DND-41 (cell line): ENCODE measurements around the gene SPSB1.

Experiments used
- ATAC-seq: fragments of 200-7000 bp; cut with Tn5 transposase; 3 replicates; pipeline ENCODE4 v1.9.1; 2021; ENCODE audit warnings: low read depth; ENCODE audit not compliant: insufficient read depth
- DNase-seq: peaks from one replicate; pipeline ENCODE4 v3.0.0-alpha.2; 2020
- H2AFZ ChIP-seq: 2 replicates; pipeline ENCODE4 v1.6.0; 2012; ENCODE audit warnings: low read depth, low read length
- H3K27ac ChIP-seq: 2 replicates; pipeline ENCODE4 v1.5.1; 2012; ENCODE audit warnings: low read length, inconsistent platforms
- H3K27me3 ChIP-seq: fragments of 200-600 bp; sonication (generic); 2 replicates; pipeline ENCODE4 v1.6.0; 2012; ENCODE audit warnings: low read length, mild to moderate bottlenecking, inconsistent platforms; ENCODE audit not compliant: insufficient read depth, poor library complexity
- H3K36me3 ChIP-seq: 2 replicates; pipeline ENCODE4 v1.5.1; 2012; ENCODE audit warnings: low read length, inconsistent platforms; ENCODE audit not compliant: insufficient read depth
- H3K4me1 ChIP-seq: 2 replicates; pipeline ENCODE4 v1.5.1; 2012; ENCODE audit warnings: mild to moderate bottlenecking, low read length; ENCODE audit not compliant: insufficient read depth
- H3K4me2 ChIP-seq: 2 replicates; pipeline ENCODE4 v1.6.0; 2012; ENCODE audit warnings: mild to moderate bottlenecking, moderate library complexity, low read length, inconsistent platforms; ENCODE audit not compliant: insufficient read depth
- H3K4me3 ChIP-seq, 2 experiments: fragments of 200-600 bp in 1 of 2; shearing (Covaris generic) in 1 of 2; 2 replicates each; pipeline ENCODE4 v1.5.1; 2012 to 2016; ENCODE audit warnings: inconsistent platforms in 2 of 2, low read length in 2 of 2, mild to moderate bottlenecking in 2 of 2, low read depth in 1 of 2, moderate library complexity in 1 of 2
- H3K79me2 ChIP-seq: 2 replicates; pipeline ENCODE4 v1.6.0; 2012; ENCODE audit warnings: low read length, inconsistent platforms; ENCODE audit not compliant: insufficient read depth
- H3K9ac ChIP-seq: 2 replicates; pipeline ENCODE4 v1.6.0; 2012; ENCODE audit warnings: low read depth, mild to moderate bottlenecking, inconsistent platforms, low read length, moderate library complexity
- H3K9me3 ChIP-seq: 2 replicates; pipeline ENCODE4 v1.5.1; 2012; ENCODE audit warnings: low read length, moderate library complexity, mild to moderate bottlenecking, inconsistent platforms; ENCODE audit not compliant: insufficient read depth, severe bottlenecking
- H4K20me1 ChIP-seq: 2 replicates; pipeline ENCODE4 v1.6.0; 2012; ENCODE audit warnings: low read length; ENCODE audit not compliant: insufficient read depth
- CTCF ChIP-seq: IDR thresholded peaks from 2 replicates; pipeline ENCODE4 v1.5.1; 2012; ENCODE audit warnings: borderline replicate concordance, low read length, moderate library complexity, mild to moderate bottlenecking; ENCODE audit not compliant: poor library complexity, severe bottlenecking; ENCODE audit errors: extremely low read depth
- EZH2 ChIP-seq: IDR thresholded peaks from 3 replicates; pipeline ENCODE4 v1.6.1; 2012; ENCODE audit warnings: borderline replicate concordance, low read depth, mild to moderate bottlenecking, moderate library complexity, low read length, inconsistent platforms; ENCODE audit not compliant: severe bottlenecking

Gene SPSB1

GRCh38 chr1:9394010-9394409 is 101.3 kb downstream of the SPSB1 start:
- H3K27ac ChIP-seq, result no peak overlapping the region

GRCh38 chr1:9395018-9395417 is 102.3 kb downstream of the SPSB1 start:
- no peak overlapping the region for H3K4me2 ChIP-seq
- peaks cover 35% of the 10 kb centered on the region for H3K4me1 ChIP-seq
- H3K9me3 ChIP-seq, result peaks cover 6% of the 10 kb centered on the region
- no peak for ATAC-seq
- H3K9ac ChIP-seq, result no peak overlapping the region
- no peak overlapping the region for H3K27ac ChIP-seq
- no peak for DNase-seq
- no peaks in the 10 kb centered on the region for H4K20me1 ChIP-seq
- H3K4me3 ChIP-seq, result no peak overlapping the region
- TF ChIP-seq EZH2, result no peak
- TF ChIP-seq CTCF, result no peak
- no peaks in the 10 kb centered on the region for H3K36me3 ChIP-seq
- no peaks in the 10 kb centered on the region for H3K27me3 ChIP-seq
- H3K79me2 ChIP-seq, result no peaks in the 10 kb centered on the region
- H2AFZ ChIP-seq, result no peak overlapping the region

More at GRCh38 chr1:9394010-9394409, 101.3 kb downstream of the SPSB1 start:
- Histone ChIP-seq H3K4me3 (no peak overlapping the region), H3K4me2 (no peak overlapping the region), H3K36me3 (no peaks in the 10 kb centered on the region), H3K27me3 (no peaks in the 10 kb centered on the region), H2AFZ (no peak overlapping the region), H3K9me3 (peaks cover 6% of the 10 kb centered on the region), H3K4me1 (peaks cover 24% of the 10 kb centered on the region), H4K20me1 (no peaks in the 10 kb centered on the region), H3K9ac (no peak overlapping the region), H3K79me2 (no peaks in the 10 kb centered on the region)
- ATAC-seq, result no peak
- TF ChIP-seq EZH2 (no peak), CTCF (no peak)
- DNase-seq, result no peak

DNA sequence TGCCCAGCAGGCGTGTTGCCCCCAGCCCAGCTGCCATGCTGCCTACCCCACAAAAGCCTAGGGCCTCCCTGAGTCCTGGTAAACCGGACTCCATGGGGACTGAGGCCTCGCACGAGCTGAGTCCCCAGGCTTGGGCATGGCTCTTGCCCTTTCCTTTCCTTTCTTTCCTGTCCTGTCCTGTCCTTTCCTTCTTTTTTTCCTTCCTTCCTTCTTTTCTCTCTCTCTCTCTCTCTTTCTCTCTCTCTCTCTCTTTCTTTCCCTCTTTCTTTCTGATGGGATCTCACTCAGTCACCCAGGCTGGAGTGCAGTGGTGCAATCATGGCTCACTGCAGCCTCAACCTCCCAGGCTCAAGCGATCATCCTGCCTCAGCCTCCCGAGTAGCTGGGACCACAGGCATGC is 104.4 kb downstream of the SPSB1 start:
- H3K9me3 ChIP-seq, result peaks cover 6% of the 10 kb centered on the region
- H3K4me3 ChIP-seq, result no peak overlapping the region
- H3K9ac ChIP-seq, result peak overlapping the region; percentile 49; the same call in 1 of the 2 replicates
- H3K4me1 ChIP-seq, result peaks cover 45% of the 10 kb centered on the region
- no peak overlapping the region for H3K4me2 ChIP-seq
- ATAC-seq (no peak), DNase-seq (no peak)
- no peaks in the 10 kb centered on the region for H3K79me2 ChIP-seq
- no peak overlapping the region for H2AFZ ChIP-seq
- TF ChIP-seq EZH2 (no peak), CTCF (no peak)
- no peaks in the 10 kb centered on the region for H4K20me1 ChIP-seq
- no peaks in the 10 kb centered on the region for H3K36me3 ChIP-seq
- H3K27ac ChIP-seq, result peak overlapping the region; percentile 94
- H3K27me3 ChIP-seq, result no peaks in the 10 kb centered on the region

DNA sequence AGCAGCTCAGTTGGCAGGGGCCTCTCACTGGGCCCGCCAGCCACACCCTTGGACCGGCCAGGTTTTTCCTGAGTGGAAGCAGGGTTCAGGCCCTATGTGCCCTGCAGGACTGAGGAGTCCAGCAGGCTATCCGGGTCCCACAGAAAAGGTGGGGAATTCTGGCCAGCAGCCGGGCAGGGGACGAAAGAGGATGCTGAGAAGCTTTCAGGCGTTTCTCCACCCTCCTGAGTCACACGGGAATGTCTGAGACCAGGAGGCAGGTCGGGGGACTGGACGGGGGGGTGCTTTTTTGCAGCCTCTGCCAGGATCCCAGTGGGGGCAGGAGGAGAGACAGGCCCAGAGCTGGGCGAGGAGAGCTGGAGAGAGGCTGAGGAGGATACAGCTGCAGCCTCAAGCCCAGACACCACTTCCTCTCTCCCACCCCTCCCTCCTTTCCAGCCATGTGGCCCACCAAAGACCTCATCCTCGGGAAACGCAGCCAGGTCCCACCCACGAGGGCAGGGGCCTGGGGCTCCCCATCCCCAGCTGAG is 105.4 kb downstream of the SPSB1 start:
- no peaks in the 10 kb centered on the region for H3K36me3 ChIP-seq
- no peaks in the 10 kb centered on the region for H3K27me3 ChIP-seq
- TF ChIP-seq EZH2, result no peak
- TF ChIP-seq CTCF, result no peak
- H3K4me1 ChIP-seq, result peaks cover 48% of the 10 kb centered on the region
- H3K9ac ChIP-seq, result peak overlapping the region; percentile 49
- ATAC-seq (peak; percentile 76), DNase-seq (peak; percentile 88)
- no peaks in the 10 kb centered on the region for H4K20me1 ChIP-seq
- H3K4me2 ChIP-seq, result peak overlapping the region; percentile 50
- H3K27ac ChIP-seq, result peak overlapping the region; percentile 94
- H3K79me2 ChIP-seq, result no peaks in the 10 kb centered on the region
- peaks cover 6% of the 10 kb centered on the region for H3K9me3 ChIP-seq
- no peak overlapping the region for H2AFZ ChIP-seq
- H3K4me3 ChIP-seq, result no peak overlapping the region
